Esophagus muscularis mucosa (tissue), 3 donors: ENCODE measurements around the gene SLC2A1.

Experiments
- CTCF ChIP-seq, 3 experiments: fragments of 200-600 bp in 2 of 3; fragments of 450-650 bp in 1 of 3; sonication (generic) in 2 of 3; IDR thresholded peaks; one replicate each; pipeline ENCODE4 v1.5.1; 2017 to 2019; ENCODE audit warnings: antibody characterized with exemption in 3 of 3, mild to moderate bottlenecking in 2 of 3, moderate library complexity in 1 of 3
- EP300 ChIP-seq: sonication (generic); formaldehyde crosslinking; IDR thresholded peaks from one replicate; pipeline ENCODE4 v1.6.1; 2017; ENCODE audit warnings: antibody characterized with exemption

- TF ChIP-seq CTCF (IDR thresholded peaks at IDR 0.05) (no peak), EP300 (no peak)
Observed at GRCh38 chr1:42876009-42876408, 82.7 kb downstream of the SLC2A1 start.
